Tibial nerve (tissue), 4 donors: ENCODE measurements around the gene KRT26. TPM values are rescaled to one million over a fixed set of nuclear protein-coding genes. Genes with fewer than 3 reads are reported as not detected.
"Not testable (repeated sequence)": the region's sequence is repeated elsewhere in the genome, so short reads cannot be mapped to it uniquely, and the experiment has no call there.

ENCODE experiments used
- DNase-seq, 2 donors: peaks; one replicate each; pipeline ENCODE4 v3.0.0-alpha.2; 2019; ENCODE audit warnings: low spot score in 2 of 2
- H3K27ac ChIP-seq, 4 donors: fragments of 200-600 bp; sonication (generic) in 3 of 4; one replicate each; pipeline ENCODE4 v1.5.1; 2017 to 2019; ENCODE audit warnings: mild to moderate bottlenecking in 1 of 4
- H3K27me3 ChIP-seq, 2 donors: fragments of 200-600 bp; sonication (generic) in 1 of 2; one replicate each; pipeline versions ENCODE4 v1.5.1 to v1.6.0; 2017 to 2019
- H3K36me3 ChIP-seq, 3 donors: fragments of 200-600 bp; sonication (generic); one replicate each; pipeline ENCODE4 v1.5.1; 2018 to 2019
- H3K4me1 ChIP-seq, 4 donors: fragments of 200-600 bp; sonication (generic) in 3 of 4; one replicate each; pipeline ENCODE4 v1.5.1; 2017 to 2019
- H3K4me3 ChIP-seq, 4 donors: fragments of 200-600 bp; sonication (generic) in 3 of 4; one replicate each; pipeline ENCODE4 v1.5.1; 2017 to 2019; ENCODE audit warnings: mild to moderate bottlenecking in 1 of 4, moderate library complexity in 1 of 4
- H3K9me3 ChIP-seq, 4 donors: fragments of 200-600 bp; sonication (generic) in 3 of 4; one replicate each; pipeline ENCODE4 v1.5.1; 2017 to 2019
- EP300 ChIP-seq, 2 donors: sonication (generic); formaldehyde crosslinking; IDR thresholded peaks; one replicate each; pipeline ENCODE4 v1.6.1; 2017; ENCODE audit warnings: antibody characterized with exemption in 2 of 2, mild to moderate bottlenecking in 1 of 2
- POLR2A ChIP-seq, 2 donors: fragments of 450-650 bp; IDR thresholded peaks; one replicate each; pipeline ENCODE4 v1.6.1; 2017; ENCODE audit warnings: antibody characterized with exemption in 2 of 2, mild to moderate bottlenecking in 2 of 2, moderate library complexity in 2 of 2
- WGBS, 2 donors: methylation state at CpG; one replicate each; pipeline ENCODE4 v1.1.5; 2018; 5-methylcytosine and 5-hydroxymethylcytosine counted together
- total RNA-seq, 4 donors: library from RNA; depleted of rRNA; stranded (reverse); fragments of >200 nt; gene quantifications; one replicate each; pipeline ENCODE4 v1.1.0, GENCODE V29; 2016
- TF ChIP-seq, protein P1 (sequence below), 5 experiments: fragments of 200-600 bp in 3 of 5; fragments of 450-650 bp in 2 of 5; sonication (generic) in 3 of 5; IDR thresholded peaks; one replicate each; pipeline ENCODE4 v1.5.1; 2016 to 2019; ENCODE audit warnings: antibody characterized with exemption in 5 of 5, mild to moderate bottlenecking in 3 of 5, moderate library complexity in 2 of 5

KRT26 gene
- total RNA-seq, 4 donors from 2014 or later: not detected

DNA sequence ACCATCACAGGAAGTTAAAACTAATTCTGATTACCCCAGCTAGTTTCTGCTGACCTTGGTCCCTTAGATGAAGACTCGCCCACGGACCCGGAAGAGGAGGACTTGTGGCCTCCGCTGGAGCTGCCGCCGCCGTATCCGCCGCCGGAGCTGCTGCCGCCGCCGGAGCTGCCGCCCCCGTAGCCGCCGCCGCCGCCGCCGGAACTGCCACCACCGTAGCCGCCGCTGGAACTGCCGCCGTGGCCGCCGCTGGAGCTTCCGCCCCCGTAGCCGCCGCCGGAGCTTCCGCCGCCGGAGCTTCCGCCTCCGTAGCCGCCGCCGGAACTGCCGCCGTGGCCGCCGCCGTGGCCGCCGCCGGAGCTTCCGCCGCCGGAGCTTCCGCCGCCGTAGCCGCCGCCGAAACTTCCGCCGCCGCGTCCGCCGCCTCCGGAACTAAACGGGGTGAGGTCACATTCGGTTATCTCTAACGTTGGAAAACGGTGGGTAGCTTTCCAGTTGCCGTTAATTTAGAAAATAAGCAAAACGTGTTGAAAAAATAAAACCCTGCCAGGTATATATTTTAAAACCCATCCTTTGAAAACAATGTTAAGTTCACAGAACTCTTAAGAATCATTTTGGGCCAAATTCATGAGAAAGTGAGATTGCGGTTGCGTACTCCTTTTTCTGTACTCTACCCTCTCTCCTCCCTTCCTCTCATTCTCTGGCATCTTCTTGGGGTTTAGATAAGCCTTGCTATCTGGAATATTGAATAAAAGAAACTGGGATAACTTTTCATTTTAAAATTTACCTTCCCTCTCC, 46.9 kb upstream of the KRT26 start:
- peaks cover 0 to 30% (median 10%) of the 10 kb centered on the region in 4 donors for H3K4me1 ChIP-seq
- H3K27me3 ChIP-seq: no peaks in the 10 kb centered on the region
- H3K4me3 ChIP-seq: peak overlapping the region; percentile 41 to 77 (median 66)
- H3K36me3 ChIP-seq: peaks cover 0 to 22% (median 0%) of the 10 kb centered on the region in 3 donors
- H3K27ac ChIP-seq: peak overlapping the region; percentile 74 to 95 (median 91)
- TF ChIP-seq EP300 (IDR thresholded peaks at IDR 0.05) (peak in 1 of 2 donors; percentile 55), POLR2A (IDR thresholded peaks at IDR 0.05) (peak; percentile 45 to 75)
- TF ChIP-seq, protein P1, sequence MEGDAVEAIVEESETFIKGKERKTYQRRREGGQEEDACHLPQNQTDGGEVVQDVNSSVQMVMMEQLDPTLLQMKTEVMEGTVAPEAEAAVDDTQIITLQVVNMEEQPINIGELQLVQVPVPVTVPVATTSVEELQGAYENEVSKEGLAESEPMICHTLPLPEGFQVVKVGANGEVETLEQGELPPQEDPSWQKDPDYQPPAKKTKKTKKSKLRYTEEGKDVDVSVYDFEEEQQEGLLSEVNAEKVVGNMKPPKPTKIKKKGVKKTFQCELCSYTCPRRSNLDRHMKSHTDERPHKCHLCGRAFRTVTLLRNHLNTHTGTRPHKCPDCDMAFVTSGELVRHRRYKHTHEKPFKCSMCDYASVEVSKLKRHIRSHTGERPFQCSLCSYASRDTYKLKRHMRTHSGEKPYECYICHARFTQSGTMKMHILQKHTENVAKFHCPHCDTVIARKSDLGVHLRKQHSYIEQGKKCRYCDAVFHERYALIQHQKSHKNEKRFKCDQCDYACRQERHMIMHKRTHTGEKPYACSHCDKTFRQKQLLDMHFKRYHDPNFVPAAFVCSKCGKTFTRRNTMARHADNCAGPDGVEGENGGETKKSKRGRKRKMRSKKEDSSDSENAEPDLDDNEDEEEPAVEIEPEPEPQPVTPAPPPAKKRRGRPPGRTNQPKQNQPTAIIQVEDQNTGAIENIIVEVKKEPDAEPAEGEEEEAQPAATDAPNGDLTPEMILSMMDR (IDR thresholded peaks at IDR 0.05): peak in 2 of 5 experiments; percentile 12 to 42
- 1% methylated on average over 49 to 68 of the region's 73 CpGs for WGBS, 2 donors
- DNase-seq: peak; percentile 52 to 61
- no peaks in the 10 kb centered on the region for H3K9me3 ChIP-seq

GRCh38 chr17:40818343-40818732, 46.3 kb upstream of the KRT26 start:
- no peak for DNase-seq
- 18 to 20% methylated on average over 7 of the region's 7 CpGs for WGBS, 2 donors
- peak overlapping the region; percentile 41 to 77 (median 66) for H3K4me3 ChIP-seq
- H3K36me3 ChIP-seq: peaks cover 0 to 22% (median 0%) of the 10 kb centered on the region in 3 donors
- peaks cover 0 to 30% (median 10%) of the 10 kb centered on the region in 4 donors for H3K4me1 ChIP-seq
- H3K27ac ChIP-seq: peak overlapping the region; percentile 74 to 95 (median 91)
- H3K27me3 ChIP-seq: no peaks in the 10 kb centered on the region
- no peaks in the 10 kb centered on the region for H3K9me3 ChIP-seq
- TF ChIP-seq, protein P1 (IDR thresholded peaks at IDR 0.05): no peak

DNA sequence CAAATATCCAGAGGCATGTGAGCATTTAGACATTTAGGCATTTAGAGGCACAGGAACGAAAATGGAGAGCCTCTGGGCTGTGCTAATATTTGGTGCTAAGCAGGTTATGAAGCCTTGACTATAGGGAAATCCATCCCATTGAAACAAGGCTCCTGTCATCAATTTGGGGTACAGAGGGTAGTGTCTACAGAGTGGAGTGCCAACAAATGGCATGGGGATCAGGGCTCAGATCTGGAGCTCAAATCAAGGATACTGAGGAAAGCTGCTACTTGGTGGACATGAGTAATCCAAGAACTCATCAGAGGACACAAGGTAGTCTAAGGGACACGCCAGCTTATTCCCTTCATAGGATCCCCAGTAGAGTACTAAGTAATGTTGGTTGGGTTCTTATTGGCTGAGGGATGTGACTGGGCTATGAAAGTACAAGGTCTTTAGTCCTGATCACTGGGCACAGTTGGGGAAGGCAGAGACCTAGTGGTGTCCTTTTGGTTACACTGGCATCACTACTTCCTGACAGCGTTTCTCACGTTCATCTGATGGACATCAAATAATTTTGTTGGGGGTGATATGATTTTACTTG, 45.2 kb upstream of the KRT26 start:
- Histone ChIP-seq H3K4me3 (no peak overlapping the region), H3K27ac (no peak overlapping the region), H3K4me1 (peaks cover 0 to 30% (median 10%) of the 10 kb centered on the region in 4 donors), H3K36me3 (peaks cover 0 to 18% (median 0%) of the 10 kb centered on the region in 3 donors), H3K9me3 (no peaks in the 10 kb centered on the region), H3K27me3 (no peaks in the 10 kb centered on the region)
- WGBS, 2 donors: 94 to 96% methylated on average over 4 of the region's 4 CpGs
- DNase-seq: no peak
- TF ChIP-seq, protein P1 (IDR thresholded peaks at IDR 0.05): no peak
- TF ChIP-seq POLR2A (IDR thresholded peaks at IDR 0.05): no peak

GRCh38 chr17:40816569-40816968, 44.6 kb upstream of the KRT26 start:
- no peaks in the 10 kb centered on the region for H3K9me3 ChIP-seq
- TF ChIP-seq POLR2A (IDR thresholded peaks at IDR 0.05) (no peak), EP300 (IDR thresholded peaks at IDR 0.05) (no peak)
- TF ChIP-seq, protein P1 (IDR thresholded peaks at IDR 0.05): no peak
- peaks cover 0 to 3% of the 10 kb centered on the region in 2 donors for H3K27me3 ChIP-seq
- H3K36me3 ChIP-seq: peaks cover 0 to 12% (median 0%) of the 10 kb centered on the region in 3 donors
- H3K4me1 ChIP-seq: peaks cover 0 to 30% (median 10%) of the 10 kb centered on the region in 4 donors
- H3K4me3 ChIP-seq: no peak overlapping the region
- no peak for DNase-seq
- 87 to 92% methylated on average over 3 of the region's 3 CpGs for WGBS, 2 donors
- no peak overlapping the region for H3K27ac ChIP-seq

GRCh38 chr17:40815381-40815780, 43.4 kb upstream of the KRT26 start:
- WGBS, 2 donors: 93% methylated on average over 1 of the region's 1 CpG
- Histone ChIP-seq H3K4me1 (peaks cover 0 to 22% (median 10%) of the 10 kb centered on the region in 4 donors), H3K9me3 (no peaks in the 10 kb centered on the region), H3K36me3 (peaks cover 0 to 12% (median 0%) of the 10 kb centered on the region in 3 donors), H3K27ac (no peak overlapping the region), H3K27me3 (peaks cover 0 to 6% of the 10 kb centered on the region in 2 donors), H3K4me3 (no peak overlapping the region)
- TF ChIP-seq, protein P1 (IDR thresholded peaks at IDR 0.05): no peak
- TF ChIP-seq EP300 (IDR thresholded peaks at IDR 0.05) (no peak), POLR2A (IDR thresholded peaks at IDR 0.05) (no peak)
- DNase-seq: no peak

DNA sequence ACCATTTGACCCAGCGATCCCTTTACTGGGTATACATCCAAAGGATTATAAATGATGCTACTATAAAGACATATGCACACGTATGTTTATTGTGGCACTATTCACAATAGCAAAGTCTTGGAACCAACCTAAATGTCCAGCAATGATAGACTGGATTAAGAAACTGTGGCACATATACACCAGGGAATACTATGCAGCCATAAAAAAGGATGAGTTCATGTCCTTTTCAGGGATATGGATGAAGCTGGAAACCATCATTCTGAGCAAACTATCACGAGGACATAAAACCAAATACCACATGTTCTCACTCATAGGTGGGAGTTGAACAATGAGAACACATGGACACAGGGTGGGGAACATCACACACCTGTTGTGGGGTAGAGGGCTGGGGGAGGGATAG, 42.7 kb upstream of the KRT26 start:
- not testable (repeated sequence) for H3K4me3 ChIP-seq, H3K9me3 ChIP-seq, H3K27ac ChIP-seq, DNase-seq
- H3K36me3 ChIP-seq: peaks cover 0 to 12% (median 0%) of the 10 kb centered on the region in 3 donors
- H3K4me1 ChIP-seq: peaks cover 0 to 15% (median 8%) of the 10 kb centered on the region in 4 donors
- peaks cover 0 to 12% of the 10 kb centered on the region in 2 donors for H3K27me3 ChIP-seq
- WGBS, 2 donors: 85 to 88% methylated on average over 3 of the region's 3 CpGs
